ENCODE data around the gene SOX6.

DNA sequence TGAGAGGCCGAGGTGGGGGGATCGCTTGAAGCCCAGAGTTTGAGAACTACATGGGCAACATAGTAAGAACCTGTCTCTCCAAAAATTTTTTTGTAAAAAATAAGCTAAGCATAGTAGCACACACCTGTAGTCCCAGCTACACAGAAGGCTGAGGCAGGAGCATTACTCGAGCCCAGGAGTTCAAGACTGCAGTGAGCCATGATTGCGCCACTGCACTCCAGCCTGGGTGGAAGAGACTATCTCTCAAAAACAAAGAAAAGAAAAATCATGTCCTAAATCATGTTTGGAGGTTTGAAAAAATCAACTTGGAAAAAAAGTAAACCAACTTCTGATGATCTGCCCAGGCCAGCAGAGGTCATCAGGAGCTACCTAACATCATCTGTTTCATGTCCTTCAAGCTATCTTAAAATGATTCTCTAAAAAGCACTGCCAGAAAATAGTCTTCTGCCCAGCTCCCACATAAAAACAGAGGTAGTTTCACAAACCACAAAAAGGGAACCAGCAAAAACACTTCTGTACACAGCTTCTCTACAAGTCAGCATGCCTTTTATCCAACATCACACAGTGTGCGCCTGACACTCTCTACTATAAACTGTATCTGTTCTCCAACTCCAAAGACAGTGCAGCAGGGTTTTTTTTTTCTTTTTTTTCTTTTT is 165.0 kb downstream of the SOX6 start:
- TF ChIP-seq POLR2A (IDR thresholded peaks at IDR 0.05) = no peak
- TF ChIP-seq CTCF (IDR thresholded peaks at IDR 0.05) = no peak
